HEK293 (cell line): ENCODE data around the gene DNER.

Source experiments
- CTCF ChIA-PET: fragments of 350-600 bp; formaldehyde crosslinking; extraction: SDS; loops from one replicate; lab custom pipeline; 2021; ENCODE audit warnings: antibody characterized with exemption; lab: Yijun Ruan, JAX
- POLR2A ChIA-PET: fragments of 300-600 bp; formaldehyde crosslinking; extraction: SDS; loops from one replicate; lab custom pipeline; 2020; ENCODE audit warnings: antibody characterized with exemption, inconsistent platforms; lab: Yijun Ruan, JAX
- H3K27ac ChIP-seq: fragments of 200-500 bp; sonication (Bioruptor generic); 2 replicates; pipeline ENCODE4 v1.5.1; 2014; ENCODE audit warnings: low read depth, low read length, control low read depth, inconsistent platforms; ENCODE audit errors: extremely low read depth
- H3K36me3 ChIP-seq, 2 experiments: fragments of 200-500 bp in 1 of 2; sonication (Bioruptor generic) in 1 of 2; 1 replicate in 1 of 2; 2 replicates in 1 of 2; pipeline ENCODE4 v1.5.1; 2014 to 2017; ENCODE audit warnings: inconsistent platforms in 2 of 2, low read length in 2 of 2; ENCODE audit not compliant: control insufficient read depth in 2 of 2, insufficient read depth in 1 of 2
- H3K4me1 ChIP-seq: fragments of 200-500 bp; sonication (Bioruptor generic); 2 replicates; pipeline ENCODE4 v1.5.1; 2014; ENCODE audit warnings: mild to moderate bottlenecking, low read length, inconsistent platforms; ENCODE audit not compliant: control insufficient read depth, insufficient read depth
- H3K4me3 ChIP-seq: 2 replicates; pipeline ENCODE4 v1.5.1; 2011; ENCODE audit warnings: low read depth, mild to moderate bottlenecking, control low read depth, low read length, moderate library complexity
- H3K9me3 ChIP-seq: fragments of 200-500 bp; sonication (Bioruptor generic); 2 replicates; pipeline ENCODE4 v1.5.1; 2014; ENCODE audit warnings: low read depth, low read length, inconsistent platforms; ENCODE audit not compliant: control insufficient read depth, insufficient read depth
- BCL11A ChIP-seq: fragments of 450-650 bp; formaldehyde crosslinking; IDR thresholded peaks from 2 replicates; pipeline ENCODE4 v1.5.1; 2016; ENCODE audit warnings: low read depth, missing biosample characterization, missing genetic modification characterization
- EGR2 ChIP-seq: fragments of 450-650 bp; formaldehyde crosslinking; IDR thresholded peaks from 2 replicates; pipeline ENCODE4 v1.5.1; 2016; ENCODE audit warnings: low read depth, missing biosample characterization, missing genetic modification characterization
- KLF16 ChIP-seq: fragments of 450-650 bp; formaldehyde crosslinking; IDR thresholded peaks from 2 replicates; pipeline ENCODE4 v1.5.1; 2017; ENCODE audit warnings: missing biosample characterization, missing genetic modification characterization
- SCRT2 ChIP-seq: fragments of 450-650 bp; formaldehyde crosslinking; IDR thresholded peaks from 2 replicates; pipeline ENCODE4 v1.5.1; 2016; ENCODE audit warnings: missing biosample characterization, missing genetic modification characterization
- SETDB1 ChIP-seq: IDR thresholded peaks from one replicate; pipeline ENCODE4 v1.6.1; 2017; ENCODE audit warnings: mild to moderate bottlenecking, low read length, moderate library complexity, mixed read lengths; ENCODE audit not compliant: insufficient read length
- SP2 ChIP-seq: fragments of 450-650 bp; formaldehyde crosslinking; IDR thresholded peaks from 2 replicates; pipeline ENCODE4 v1.5.1; 2016; ENCODE audit warnings: missing biosample characterization, missing genetic modification characterization
- WT1 ChIP-seq: fragments of 450-650 bp; formaldehyde crosslinking; IDR thresholded peaks from 2 replicates; pipeline ENCODE4 v1.5.1; 2016; ENCODE audit warnings: missing biosample characterization, missing genetic modification characterization
- ZFP69B ChIP-seq: fragments of 450-650 bp; formaldehyde crosslinking; IDR thresholded peaks from 2 replicates; pipeline ENCODE4 v1.5.1; 2016; ENCODE audit warnings: missing biosample characterization, missing genetic modification characterization
- ZNF132 ChIP-seq: fragments of 450-650 bp; formaldehyde crosslinking; IDR thresholded peaks from 2 replicates; pipeline ENCODE4 v1.5.1; 2017; ENCODE audit warnings: missing biosample characterization, missing genetic modification characterization, borderline replicate concordance
- ZNF155 ChIP-seq: fragments of 450-650 bp; formaldehyde crosslinking; IDR thresholded peaks from 2 replicates; pipeline ENCODE4 v1.5.1; 2016; ENCODE audit warnings: missing biosample characterization, missing genetic modification characterization
- ZNF223 ChIP-seq: fragments of 450-650 bp; formaldehyde crosslinking; IDR thresholded peaks from 2 replicates; pipeline ENCODE4 v1.5.1; 2016; ENCODE audit warnings: missing biosample characterization, missing genetic modification characterization
- ZNF24 ChIP-seq: fragments of 450-650 bp; formaldehyde crosslinking; IDR thresholded peaks from 2 replicates; pipeline ENCODE4 v1.5.1; 2016; ENCODE audit warnings: missing biosample characterization, missing genetic modification characterization
- ZNF248 ChIP-seq: fragments of 450-650 bp; formaldehyde crosslinking; IDR thresholded peaks from 2 replicates; pipeline ENCODE4 v1.5.1; 2017; ENCODE audit warnings: missing biosample characterization, missing genetic modification characterization
- ZNF354C ChIP-seq: fragments of 450-650 bp; formaldehyde crosslinking; IDR thresholded peaks from 2 replicates; pipeline ENCODE4 v1.5.1; 2016; ENCODE audit warnings: missing biosample characterization, missing genetic modification characterization, low read depth, borderline replicate concordance
- ZNF473 ChIP-seq: fragments of 450-650 bp; formaldehyde crosslinking; IDR thresholded peaks from 2 replicates; pipeline ENCODE4 v1.5.1; 2017; ENCODE audit warnings: missing biosample characterization, missing genetic modification characterization
- ZNF654 ChIP-seq: fragments of 450-650 bp; formaldehyde crosslinking; IDR thresholded peaks from 2 replicates; pipeline ENCODE4 v1.5.1; 2016; ENCODE audit warnings: low read depth, missing biosample characterization, missing genetic modification characterization
- ZNF677 ChIP-seq: fragments of 450-650 bp; IDR thresholded peaks from 2 replicates; pipeline ENCODE4 v1.5.0; 2018; ENCODE audit warnings: missing biosample characterization, mild to moderate bottlenecking, missing genetic modification characterization, moderate library complexity
- ZNF707 ChIP-seq: fragments of 450-650 bp; formaldehyde crosslinking; IDR thresholded peaks from 2 replicates; pipeline ENCODE4 v1.5.1; 2016; ENCODE audit warnings: missing biosample characterization, missing genetic modification characterization
- ZNF792 ChIP-seq: fragments of 450-650 bp; formaldehyde crosslinking; IDR thresholded peaks from 2 replicates; pipeline ENCODE4 v1.5.1; 2016; ENCODE audit warnings: missing biosample characterization, missing genetic modification characterization
- TF ChIP-seq, protein P1 (sequence below): fragments of 450-650 bp; formaldehyde crosslinking; IDR thresholded peaks from 2 replicates; pipeline ENCODE4 v1.5.1; 2017; ENCODE audit warnings: missing biosample characterization, missing genetic modification characterization
- TF ChIP-seq, protein P2 (sequence below): fragments of 450-650 bp; formaldehyde crosslinking; IDR thresholded peaks from 2 replicates; pipeline ENCODE4; 2016; ENCODE audit warnings: missing biosample characterization, missing genetic modification characterization
- TF ChIP-seq, protein P3 (sequence below): fragments of 450-650 bp; formaldehyde crosslinking; IDR thresholded peaks from 2 replicates; pipeline ENCODE4 v1.5.1; 2016; ENCODE audit warnings: missing biosample characterization, missing genetic modification characterization
- TF ChIP-seq, protein P4 (sequence below): fragments of 450-650 bp; formaldehyde crosslinking; IDR thresholded peaks from 2 replicates; pipeline ENCODE4 v1.5.1; 2017; ENCODE audit warnings: missing biosample characterization, missing genetic modification characterization
- TF ChIP-seq, protein P5 (sequence below): fragments of 450-650 bp; IDR thresholded peaks from 2 replicates; pipeline ENCODE4 v1.5.1; 2018; ENCODE audit warnings: missing biosample characterization, mild to moderate bottlenecking, missing genetic modification characterization
- TF ChIP-seq, protein P6 (sequence below): fragments of 450-650 bp; formaldehyde crosslinking; IDR thresholded peaks from 2 replicates; pipeline ENCODE4 v1.5.1; 2016; ENCODE audit warnings: missing biosample characterization, missing genetic modification characterization

Gene DNER

DNA sequence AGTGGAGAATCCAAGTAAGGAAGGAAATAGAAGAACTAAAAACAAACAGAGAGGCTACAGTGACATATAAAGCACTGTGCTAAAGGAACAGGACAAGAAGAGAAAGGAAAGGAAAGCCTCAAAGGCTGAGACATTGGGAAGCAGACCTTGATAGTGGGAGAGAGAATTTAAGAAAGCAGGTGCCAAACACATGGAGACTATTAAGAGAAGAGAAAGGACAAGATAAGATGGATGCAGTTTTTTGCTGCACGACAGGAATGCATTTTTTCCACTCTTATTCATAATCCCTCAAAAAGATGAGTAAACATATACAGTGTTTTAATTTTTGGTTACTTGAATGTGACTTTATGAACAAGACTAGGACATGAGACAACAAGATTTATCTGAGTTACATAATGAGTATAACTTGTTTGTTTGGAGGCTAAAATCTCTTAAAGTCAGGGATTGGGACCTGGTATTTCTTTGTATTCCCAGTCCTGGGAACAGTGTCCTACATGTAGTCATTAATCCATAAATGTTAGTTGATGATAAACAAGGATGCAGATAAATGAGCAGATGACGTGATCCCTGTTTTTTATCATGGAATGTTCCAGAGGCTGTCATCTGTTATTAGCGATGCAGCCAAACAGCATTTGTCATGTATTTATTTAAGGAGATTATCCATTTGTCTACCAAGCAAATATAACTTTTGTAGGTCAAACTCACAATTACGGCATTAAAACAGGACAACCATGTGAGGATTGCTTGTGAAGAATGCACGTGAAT, 141.7 kb downstream of the DNER start (continued):
- TF ChIP-seq ZNF24 (tag by site-specific recombination) = no peak
- TF ChIP-seq, protein P1, sequence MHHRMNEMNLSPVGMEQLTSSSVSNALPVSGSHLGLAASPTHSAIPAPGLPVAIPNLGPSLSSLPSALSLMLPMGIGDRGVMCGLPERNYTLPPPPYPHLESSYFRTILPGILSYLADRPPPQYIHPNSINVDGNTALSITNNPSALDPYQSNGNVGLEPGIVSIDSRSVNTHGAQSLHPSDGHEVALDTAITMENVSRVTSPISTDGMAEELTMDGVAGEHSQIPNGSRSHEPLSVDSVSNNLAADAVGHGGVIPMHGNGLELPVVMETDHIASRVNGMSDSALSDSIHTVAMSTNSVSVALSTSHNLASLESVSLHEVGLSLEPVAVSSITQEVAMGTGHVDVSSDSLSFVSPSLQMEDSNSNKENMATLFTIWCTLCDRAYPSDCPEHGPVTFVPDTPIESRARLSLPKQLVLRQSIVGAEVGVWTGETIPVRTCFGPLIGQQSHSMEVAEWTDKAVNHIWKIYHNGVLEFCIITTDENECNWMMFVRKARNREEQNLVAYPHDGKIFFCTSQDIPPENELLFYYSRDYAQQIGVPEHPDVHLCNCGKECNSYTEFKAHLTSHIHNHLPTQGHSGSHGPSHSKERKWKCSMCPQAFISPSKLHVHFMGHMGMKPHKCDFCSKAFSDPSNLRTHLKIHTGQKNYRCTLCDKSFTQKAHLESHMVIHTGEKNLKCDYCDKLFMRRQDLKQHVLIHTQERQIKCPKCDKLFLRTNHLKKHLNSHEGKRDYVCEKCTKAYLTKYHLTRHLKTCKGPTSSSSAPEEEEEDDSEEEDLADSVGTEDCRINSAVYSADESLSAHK (tag by site-specific recombination) = no peak
- no peak for TF ChIP-seq ZNF248
- no peak for TF ChIP-seq ZNF223 (tag by site-specific recombination)
- no peak for TF ChIP-seq EGR2
- TF ChIP-seq ZNF707 (tag by site-specific recombination) = no peak

DNA sequence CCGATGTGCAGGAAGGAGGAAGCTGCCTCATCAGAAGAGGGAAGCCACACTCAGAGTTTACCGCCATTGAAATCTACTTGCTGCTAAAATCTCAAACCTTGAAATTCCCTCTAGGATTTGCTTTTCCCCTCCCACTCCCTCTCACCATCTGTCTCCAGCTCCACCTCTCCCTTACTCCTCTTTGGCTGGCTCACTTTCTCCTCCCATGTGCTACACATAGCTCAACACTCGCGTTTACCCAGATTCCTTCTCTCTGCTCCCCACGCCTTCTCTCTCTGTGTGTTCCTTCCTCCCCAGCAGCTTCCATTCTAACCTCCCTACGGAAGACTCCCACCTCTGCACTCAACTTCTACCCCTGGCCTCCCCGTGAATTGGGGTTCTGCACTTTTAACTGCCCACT, 143.1 kb downstream of the DNER start:
- CTCF ChIA-PET = interaction anchor here (1.8 kb wide), 1 partner anchor 16 kb away, joined by 6 read pairs; no protein-coding TSS in a partner anchor
- H3K27ac ChIP-seq = no peak overlapping the region

More for the DNA sequence above, 143.1 kb downstream of the DNER start:
- no peaks in the 10 kb centered on the region for H3K36me3 ChIP-seq
- H3K4me1 ChIP-seq = no peaks in the 10 kb centered on the region
- no peaks in the 10 kb centered on the region for H3K9me3 ChIP-seq
- no peak overlapping the region for H3K4me3 ChIP-seq
- POLR2A ChIA-PET = no interaction called here
- TF ChIP-seq ZNF354C (tag by site-specific recombination) = no peak
- TF ChIP-seq, protein P2, sequence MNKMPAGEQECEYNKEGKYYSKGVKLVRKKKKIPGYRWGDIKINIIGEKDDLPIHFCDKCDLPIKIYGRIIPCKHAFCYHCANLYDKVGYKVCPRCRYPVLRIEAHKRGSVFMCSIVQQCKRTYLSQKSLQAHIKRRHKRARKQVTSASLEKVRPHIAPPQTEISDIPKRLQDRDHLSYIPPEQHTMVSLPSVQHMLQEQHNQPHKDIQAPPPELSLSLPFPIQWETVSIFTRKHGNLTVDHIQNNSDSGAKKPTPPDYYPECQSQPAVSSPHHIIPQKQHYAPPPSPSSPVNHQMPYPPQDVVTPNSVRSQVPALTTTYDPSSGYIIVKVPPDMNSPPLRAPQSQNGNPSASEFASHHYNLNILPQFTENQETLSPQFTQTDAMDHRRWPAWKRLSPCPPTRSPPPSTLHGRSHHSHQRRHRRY (tag by site-specific recombination) = no peak
- TF ChIP-seq WT1 = no peak
- TF ChIP-seq, protein P3, sequence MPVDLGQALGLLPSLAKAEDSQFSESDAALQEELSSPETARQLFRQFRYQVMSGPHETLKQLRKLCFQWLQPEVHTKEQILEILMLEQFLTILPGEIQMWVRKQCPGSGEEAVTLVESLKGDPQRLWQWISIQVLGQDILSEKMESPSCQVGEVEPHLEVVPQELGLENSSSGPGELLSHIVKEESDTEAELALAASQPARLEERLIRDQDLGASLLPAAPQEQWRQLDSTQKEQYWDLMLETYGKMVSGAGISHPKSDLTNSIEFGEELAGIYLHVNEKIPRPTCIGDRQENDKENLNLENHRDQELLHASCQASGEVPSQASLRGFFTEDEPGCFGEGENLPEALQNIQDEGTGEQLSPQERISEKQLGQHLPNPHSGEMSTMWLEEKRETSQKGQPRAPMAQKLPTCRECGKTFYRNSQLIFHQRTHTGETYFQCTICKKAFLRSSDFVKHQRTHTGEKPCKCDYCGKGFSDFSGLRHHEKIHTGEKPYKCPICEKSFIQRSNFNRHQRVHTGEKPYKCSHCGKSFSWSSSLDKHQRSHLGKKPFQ = no peak
- TF ChIP-seq ZNF155 = no peak
- TF ChIP-seq BCL11A (tag by site-specific recombination) = no peak
- no peak for TF ChIP-seq ZNF677 (tag by site-specific recombination)
- TF ChIP-seq ZNF473 = no peak
- TF ChIP-seq, protein P4, sequence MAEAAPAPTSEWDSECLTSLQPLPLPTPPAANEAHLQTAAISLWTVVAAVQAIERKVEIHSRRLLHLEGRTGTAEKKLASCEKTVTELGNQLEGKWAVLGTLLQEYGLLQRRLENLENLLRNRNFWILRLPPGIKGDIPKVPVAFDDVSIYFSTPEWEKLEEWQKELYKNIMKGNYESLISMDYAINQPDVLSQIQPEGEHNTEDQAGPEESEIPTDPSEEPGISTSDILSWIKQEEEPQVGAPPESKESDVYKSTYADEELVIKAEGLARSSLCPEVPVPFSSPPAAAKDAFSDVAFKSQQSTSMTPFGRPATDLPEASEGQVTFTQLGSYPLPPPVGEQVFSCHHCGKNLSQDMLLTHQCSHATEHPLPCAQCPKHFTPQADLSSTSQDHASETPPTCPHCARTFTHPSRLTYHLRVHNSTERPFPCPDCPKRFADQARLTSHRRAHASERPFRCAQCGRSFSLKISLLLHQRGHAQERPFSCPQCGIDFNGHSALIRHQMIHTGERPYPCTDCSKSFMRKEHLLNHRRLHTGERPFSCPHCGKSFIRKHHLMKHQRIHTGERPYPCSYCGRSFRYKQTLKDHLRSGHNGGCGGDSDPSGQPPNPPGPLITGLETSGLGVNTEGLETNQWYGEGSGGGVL (tag by site-specific recombination) = no peak
- TF ChIP-seq, protein P5, sequence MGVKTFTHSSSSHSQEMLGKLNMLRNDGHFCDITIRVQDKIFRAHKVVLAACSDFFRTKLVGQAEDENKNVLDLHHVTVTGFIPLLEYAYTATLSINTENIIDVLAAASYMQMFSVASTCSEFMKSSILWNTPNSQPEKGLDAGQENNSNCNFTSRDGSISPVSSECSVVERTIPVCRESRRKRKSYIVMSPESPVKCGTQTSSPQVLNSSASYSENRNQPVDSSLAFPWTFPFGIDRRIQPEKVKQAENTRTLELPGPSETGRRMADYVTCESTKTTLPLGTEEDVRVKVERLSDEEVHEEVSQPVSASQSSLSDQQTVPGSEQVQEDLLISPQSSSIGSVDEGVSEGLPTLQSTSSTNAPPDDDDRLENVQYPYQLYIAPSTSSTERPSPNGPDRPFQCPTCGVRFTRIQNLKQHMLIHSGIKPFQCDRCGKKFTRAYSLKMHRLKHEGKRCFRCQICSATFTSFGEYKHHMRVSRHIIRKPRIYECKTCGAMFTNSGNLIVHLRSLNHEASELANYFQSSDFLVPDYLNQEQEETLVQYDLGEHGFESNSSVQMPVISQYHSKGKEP = no peak
- TF ChIP-seq ZNF132 = no peak
- TF ChIP-seq, protein P6, sequence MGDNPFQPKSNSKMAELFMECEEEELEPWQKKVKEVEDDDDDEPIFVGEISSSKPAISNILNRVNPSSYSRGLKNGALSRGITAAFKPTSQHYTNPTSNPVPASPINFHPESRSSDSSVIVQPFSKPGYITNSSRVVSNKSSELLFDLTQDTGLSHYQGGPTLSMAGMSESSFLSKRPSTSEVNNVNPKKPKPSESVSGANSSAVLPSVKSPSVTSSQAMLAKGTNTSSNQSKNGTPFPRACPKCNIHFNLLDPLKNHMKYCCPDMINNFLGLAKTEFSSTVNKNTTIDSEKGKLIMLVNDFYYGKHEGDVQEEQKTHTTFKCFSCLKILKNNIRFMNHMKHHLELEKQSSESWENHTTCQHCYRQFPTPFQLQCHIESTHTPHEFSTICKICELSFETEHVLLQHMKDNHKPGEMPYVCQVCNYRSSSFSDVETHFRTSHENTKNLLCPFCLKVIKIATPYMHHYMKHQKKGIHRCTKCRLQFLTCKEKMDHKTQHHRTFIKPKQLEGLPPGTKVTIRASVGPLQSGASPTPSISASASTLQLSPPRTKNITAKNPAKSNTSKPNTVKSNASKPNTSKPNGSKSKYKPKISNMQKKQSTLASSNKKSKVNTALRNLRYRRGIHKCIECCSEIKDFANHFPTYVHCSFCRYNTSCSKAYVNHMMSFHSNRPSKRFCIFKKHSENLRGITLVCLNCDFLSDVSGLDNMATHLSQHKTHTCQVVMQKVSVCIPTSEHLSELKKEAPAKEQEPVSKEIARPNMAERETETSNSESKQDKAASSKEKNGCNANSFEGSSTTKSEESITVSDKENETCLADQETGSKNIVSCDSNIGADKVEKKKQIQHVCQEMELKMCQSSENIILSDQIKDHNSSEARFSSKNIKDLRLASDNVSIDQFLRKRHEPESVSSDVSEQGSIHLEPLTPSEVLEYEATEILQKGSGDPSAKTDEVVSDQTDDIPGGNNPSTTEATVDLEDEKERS = no peak
- no peak for TF ChIP-seq KLF16
- no peak for TF ChIP-seq ZFP69B (tag by site-specific recombination)
- no peak for TF ChIP-seq ZNF654
- TF ChIP-seq SETDB1 = no peak
- no peak for TF ChIP-seq ZNF792
- no peak for TF ChIP-seq SCRT2
- no peak for TF ChIP-seq SP2 (tag by site-specific recombination)
